GM12872 (cell line): ENCODE results near the gene LRRC42.

Source experiments
- TF ChIP-seq, protein P1 (sequence below): IDR thresholded peaks from 3 replicates; pipeline ENCODE4 v1.5.1; 2011; ENCODE audit warnings: low read depth, mild to moderate bottlenecking, low read length, moderate library complexity; ENCODE audit not compliant: insufficient read depth

The LRRC42 gene, protein sequence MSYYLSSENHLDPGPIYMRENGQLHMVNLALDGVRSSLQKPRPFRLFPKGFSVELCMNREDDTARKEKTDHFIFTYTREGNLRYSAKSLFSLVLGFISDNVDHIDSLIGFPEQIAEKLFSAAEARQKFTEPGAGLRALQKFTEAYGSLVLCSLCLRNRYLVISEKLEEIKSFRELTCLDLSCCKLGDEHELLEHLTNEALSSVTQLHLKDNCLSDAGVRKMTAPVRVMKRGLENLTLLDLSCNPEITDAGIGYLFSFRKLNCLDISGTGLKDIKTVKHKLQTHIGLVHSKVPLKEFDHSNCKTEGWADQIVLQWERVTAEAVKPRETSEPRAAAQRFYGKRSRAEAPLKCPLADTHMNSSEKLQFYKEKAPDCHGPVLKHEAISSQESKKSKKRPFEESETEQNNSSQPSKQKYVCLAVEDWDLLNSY

DNA sequence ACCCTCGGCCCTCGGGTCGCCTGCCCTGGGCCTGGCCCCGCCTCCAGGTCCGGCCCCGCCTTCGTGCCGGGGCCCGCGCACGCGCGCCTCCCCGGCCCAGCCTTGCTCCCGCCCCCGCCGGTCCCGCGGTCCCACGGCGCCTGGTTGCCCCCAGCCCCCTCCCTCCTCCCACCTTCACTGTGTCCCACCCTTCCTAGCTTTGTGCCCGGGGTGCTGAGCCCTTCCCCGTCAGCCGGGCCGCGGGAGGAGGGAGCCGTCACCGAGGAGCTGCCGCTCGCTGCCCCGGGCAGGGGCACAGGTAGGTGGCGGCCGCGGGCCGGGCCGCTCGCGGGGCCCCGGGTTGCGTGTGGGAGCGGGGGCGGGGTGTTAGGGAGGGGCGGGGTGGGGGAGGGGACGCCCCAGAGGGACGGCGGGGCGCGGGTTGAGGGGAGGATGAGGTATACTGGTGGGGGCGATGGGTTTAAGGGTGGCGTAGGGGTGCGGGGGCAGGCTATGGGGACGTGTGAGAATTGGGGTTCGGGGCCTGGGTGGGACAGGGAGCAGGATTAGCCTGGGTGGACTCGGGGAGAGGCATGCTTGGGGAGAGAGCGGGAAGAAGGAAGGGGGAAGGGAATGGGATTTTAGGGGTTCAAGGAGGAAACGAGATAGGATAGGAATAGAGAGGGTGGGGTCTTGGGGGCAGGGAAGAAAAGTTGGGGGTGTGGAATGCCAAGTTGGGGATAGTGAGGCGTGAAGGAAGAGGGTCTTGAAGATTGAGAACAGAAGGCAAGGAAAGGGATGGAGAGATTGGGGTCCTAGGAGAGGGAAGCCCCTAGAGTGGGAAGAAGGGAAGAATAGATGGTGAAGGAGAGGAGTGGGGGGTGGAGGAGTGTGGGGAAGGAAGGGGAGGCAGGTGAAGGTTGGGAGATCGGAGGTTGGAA, at the start of gene LRRC42:
Gene LRRC42 (plus strand): TSS at position 99 of the 920 bp plus-strand sequence. CDS start 5,650 bp downstream, outside the sequence.
- TF ChIP-seq, protein P1, sequence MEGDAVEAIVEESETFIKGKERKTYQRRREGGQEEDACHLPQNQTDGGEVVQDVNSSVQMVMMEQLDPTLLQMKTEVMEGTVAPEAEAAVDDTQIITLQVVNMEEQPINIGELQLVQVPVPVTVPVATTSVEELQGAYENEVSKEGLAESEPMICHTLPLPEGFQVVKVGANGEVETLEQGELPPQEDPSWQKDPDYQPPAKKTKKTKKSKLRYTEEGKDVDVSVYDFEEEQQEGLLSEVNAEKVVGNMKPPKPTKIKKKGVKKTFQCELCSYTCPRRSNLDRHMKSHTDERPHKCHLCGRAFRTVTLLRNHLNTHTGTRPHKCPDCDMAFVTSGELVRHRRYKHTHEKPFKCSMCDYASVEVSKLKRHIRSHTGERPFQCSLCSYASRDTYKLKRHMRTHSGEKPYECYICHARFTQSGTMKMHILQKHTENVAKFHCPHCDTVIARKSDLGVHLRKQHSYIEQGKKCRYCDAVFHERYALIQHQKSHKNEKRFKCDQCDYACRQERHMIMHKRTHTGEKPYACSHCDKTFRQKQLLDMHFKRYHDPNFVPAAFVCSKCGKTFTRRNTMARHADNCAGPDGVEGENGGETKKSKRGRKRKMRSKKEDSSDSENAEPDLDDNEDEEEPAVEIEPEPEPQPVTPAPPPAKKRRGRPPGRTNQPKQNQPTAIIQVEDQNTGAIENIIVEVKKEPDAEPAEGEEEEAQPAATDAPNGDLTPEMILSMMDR, result peak; percentile 20; the same call in 1 of the 3 replicates

- TF ChIP-seq, protein P1, result no peak
Observed at GRCh38 chr1:53896635-53897229, 49.4 kb upstream of the LRRC42 start.

- TF ChIP-seq, protein P1, result no peak
Observed at GRCh38 chr1:53899206-53899628, 46.9 kb upstream of the LRRC42 start.

- TF ChIP-seq, protein P1, result no peak
Observed at GRCh38 chr1:53899708-53900107, 46.4 kb upstream of the LRRC42 start.

GRCh38 chr1:53902235-53903138, 43.7 kb upstream of the LRRC42 start:
- TF ChIP-seq, protein P1, result no peak

DNA sequence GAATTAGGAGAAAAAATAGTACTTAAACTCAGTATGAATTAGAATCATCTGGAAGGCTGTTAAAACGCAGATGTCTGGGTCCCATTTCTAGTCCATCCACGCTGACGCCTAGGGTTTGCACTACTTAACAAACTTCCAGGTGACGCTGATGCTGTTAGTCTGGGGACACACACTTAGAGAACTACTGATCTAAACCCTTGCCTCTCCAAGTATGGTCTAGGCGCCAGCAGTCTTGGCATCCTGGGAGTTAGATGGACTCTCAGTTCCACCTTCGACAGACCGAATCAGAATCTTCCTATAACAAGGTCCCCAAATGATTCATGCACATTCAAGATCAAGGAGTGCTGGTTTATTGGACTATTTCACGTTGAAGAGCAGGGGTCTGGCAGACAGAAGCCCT, 40.6 kb upstream of the LRRC42 start:
- TF ChIP-seq, protein P1, result no peak
